ENCODE results near the gene THRSP.

GRCh38 chr11:78063440-78064181 lies at the start of gene THRSP:
- TF ChIP-seq SPI1 (IDR thresholded peaks at IDR 0.05; ENCODE audit: low read depth, low read length) (no peak), TAF1 (IDR thresholded peaks at IDR 0.05; ENCODE audit: low read depth, low read length) (no peak), POLR2A (IDR thresholded peaks at IDR 0.05; ENCODE audit: low read depth, low read length) (no peak), POLR2AphosphoS5 (IDR thresholded peaks at IDR 0.05; ENCODE audit: low read depth, low read length) (no peak), PAX5 (IDR thresholded peaks at IDR 0.05; ENCODE audit: insufficient read depth, low read length, severe bottlenecking) (no peak), POU2F2 (IDR thresholded peaks at IDR 0.05; ENCODE audit: low read depth, low read length) (no peak)
